Measurements from ENCODE around the gene PHETA2.
"Not testable (repeated sequence)": the region's sequence is repeated elsewhere in the genome, so short reads cannot be mapped to it uniquely, and the experiment has no call there.

Gene PHETA2

GRCh38 chr22:42111798-42112197 lies 37.8 kb downstream of the PHETA2 start:
- no peak for DNase-seq

DNA sequence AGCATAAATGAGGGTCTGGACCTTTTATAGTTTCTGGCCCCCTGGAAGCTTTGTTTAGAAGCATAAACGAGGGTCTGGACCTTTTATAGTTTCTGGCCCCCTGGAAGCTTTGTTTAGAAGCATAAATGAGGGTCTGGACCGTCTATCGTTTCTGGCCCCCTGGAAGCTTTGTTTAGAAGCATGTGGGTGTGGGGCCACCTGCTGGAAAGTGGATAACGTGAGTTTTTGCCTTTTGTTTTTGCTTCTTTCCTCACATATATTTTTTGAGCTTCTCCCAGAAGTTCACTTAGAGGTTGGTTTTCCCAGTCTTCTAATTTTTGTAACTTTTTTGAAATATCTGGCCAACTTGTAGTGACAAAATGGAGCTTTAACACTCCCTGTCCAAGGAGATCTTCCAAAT lies 38.7 kb downstream of the PHETA2 start:
- DNase-seq, result not testable (repeated sequence)

DNA sequence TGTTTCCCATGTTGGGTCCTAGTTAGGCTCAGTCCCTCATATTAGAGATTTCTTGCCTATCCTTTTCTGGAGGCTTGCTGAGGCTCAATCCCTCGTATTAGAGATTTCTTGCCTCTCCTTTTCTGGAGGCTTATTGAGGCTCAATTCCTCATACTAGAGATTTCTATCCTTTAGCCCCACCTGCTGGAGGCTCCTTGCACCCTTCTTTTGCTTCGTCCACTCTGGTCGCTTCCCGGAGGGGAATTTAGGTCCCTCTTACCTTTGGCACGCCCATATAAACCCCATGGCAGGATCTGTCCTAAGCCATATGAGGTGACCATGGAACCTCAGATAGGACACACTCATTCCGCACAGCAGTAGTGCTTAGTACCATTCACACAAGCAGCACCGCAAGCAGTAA lies 40.7 kb downstream of the PHETA2 start:
- no peak for DNase-seq

GRCh38 chr22:42115420-42115830 lies 41.4 kb downstream of the PHETA2 start:
- DNase-seq, result not testable (repeated sequence)

DNA sequence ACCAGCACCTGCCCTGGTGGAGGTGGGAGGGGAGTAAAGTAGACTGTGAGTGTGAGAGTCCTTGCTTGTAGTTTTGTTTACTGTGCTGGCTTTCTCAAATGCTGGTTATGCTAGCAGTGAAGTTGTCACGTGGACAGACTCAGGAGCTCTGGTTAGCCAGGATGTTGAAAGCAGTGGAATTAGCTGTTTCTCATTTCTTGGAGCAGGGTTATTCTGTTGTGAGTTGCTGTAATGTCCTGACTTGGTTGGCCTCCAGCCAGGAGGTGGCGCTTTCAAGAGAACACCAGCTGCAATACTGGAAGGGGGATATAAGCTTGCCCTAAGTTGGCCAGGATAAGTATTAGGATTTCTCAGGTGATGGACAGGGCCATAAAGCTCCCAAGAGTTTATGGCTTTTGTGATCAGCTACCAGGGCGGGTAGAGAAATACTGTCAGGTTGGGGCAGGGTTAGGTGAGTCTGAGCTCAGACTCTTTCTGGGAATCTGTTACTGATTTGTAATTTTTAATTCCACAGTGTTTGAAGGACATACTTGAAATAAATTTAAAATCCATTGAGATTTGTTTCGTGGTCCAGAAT lies 42.9 kb downstream of the PHETA2 start:
- no peak for DNase-seq

GRCh38 chr22:42120231-42121021 lies 46.4 kb downstream of the PHETA2 start:
- not testable (repeated sequence) for DNase-seq

DNA sequence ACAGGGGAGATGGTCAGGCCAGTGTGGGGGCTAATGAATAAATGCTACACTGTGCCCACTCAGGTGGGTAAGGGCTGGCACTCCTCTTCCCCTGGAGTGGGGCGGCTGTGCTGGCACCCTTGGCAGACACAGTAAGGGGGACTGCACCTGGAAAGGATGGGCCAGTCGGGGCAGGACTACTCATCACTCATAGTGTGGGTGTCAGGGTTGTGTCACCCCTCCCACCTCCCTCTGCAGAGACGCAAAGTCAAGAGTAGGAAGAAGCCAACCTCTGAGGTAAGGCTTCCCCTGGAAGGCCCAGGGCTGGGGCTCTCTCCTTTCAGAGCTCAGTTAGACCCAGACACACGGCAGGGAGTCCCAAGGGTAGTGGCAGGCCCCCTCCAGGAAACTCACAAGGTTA lies 49.5 kb downstream of the PHETA2 start:
- DNase-seq, result not testable (repeated sequence)

DNA sequence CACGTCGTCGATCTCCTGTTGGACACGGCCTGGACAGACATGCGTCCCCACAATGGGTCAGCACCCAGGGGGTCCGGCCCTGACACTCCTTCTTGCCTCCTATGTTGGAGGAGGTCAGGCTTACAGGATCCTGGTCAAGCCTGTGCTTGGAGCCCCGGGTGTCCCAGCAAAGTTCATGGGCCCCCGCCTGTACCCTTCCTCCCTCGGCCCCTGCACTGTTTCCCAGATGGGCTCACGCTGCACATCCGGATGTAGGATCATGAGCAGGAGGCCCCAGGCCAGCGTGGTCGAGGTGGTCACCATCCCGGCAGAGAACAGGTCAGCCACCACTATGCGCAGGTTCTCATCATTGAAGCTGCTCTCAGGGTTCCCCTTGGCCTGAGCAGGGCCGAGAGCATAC lies 53.6 kb downstream of the PHETA2 start:
- DNase-seq, result no peak

GRCh38 chr22:42128007-42128406 lies 54.0 kb downstream of the PHETA2 start:
- DNase-seq, result not testable (repeated sequence)

Measured in NCI-H2081 treated with DMSO at 0.1 percent for 48 hours (cell line).